ENCODE results near the gene MIPEP.

DNA sequence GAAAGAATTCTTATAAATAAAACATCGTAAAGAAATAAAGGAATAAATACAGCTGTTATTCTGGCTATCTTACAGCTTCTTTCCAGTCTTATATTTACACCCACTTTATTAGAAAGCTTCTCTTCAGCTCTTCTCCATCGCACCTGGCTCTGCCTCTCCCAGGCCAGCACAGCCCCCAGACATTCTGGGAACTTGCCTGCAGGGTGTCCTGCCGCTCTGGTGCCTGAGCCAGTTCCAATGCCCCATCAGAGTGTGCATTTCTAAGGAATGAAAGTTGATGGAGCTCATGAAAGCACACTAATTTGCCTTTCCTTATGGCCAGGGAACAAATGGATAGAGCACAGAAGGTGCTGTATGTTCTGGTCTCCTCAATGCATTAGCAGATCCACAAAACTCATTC is 68.7 kb downstream of the MIPEP start:
- TF ChIP-seq, protein P1, sequence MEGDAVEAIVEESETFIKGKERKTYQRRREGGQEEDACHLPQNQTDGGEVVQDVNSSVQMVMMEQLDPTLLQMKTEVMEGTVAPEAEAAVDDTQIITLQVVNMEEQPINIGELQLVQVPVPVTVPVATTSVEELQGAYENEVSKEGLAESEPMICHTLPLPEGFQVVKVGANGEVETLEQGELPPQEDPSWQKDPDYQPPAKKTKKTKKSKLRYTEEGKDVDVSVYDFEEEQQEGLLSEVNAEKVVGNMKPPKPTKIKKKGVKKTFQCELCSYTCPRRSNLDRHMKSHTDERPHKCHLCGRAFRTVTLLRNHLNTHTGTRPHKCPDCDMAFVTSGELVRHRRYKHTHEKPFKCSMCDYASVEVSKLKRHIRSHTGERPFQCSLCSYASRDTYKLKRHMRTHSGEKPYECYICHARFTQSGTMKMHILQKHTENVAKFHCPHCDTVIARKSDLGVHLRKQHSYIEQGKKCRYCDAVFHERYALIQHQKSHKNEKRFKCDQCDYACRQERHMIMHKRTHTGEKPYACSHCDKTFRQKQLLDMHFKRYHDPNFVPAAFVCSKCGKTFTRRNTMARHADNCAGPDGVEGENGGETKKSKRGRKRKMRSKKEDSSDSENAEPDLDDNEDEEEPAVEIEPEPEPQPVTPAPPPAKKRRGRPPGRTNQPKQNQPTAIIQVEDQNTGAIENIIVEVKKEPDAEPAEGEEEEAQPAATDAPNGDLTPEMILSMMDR (IDR thresholded peaks at IDR 0.05) = no peak
- TF ChIP-seq POLR2A (IDR thresholded peaks at IDR 0.05) (no peak), POLR2AphosphoS5 (IDR thresholded peaks at IDR 0.05) (no peak)
